IPS-NIHi11 (cell line): ENCODE data around the gene FOLR3.
"Not testable (repeated sequence)": the region's sequence is repeated elsewhere in the genome, so short reads cannot be mapped to it uniquely, and the experiment has no call there.

Experiments used
- DNase-seq: peaks from one replicate; pipeline ENCODE4 v3.0.0; 2012; ENCODE audit warnings: mixed read lengths, low spot score

The FOLR3 gene

DNA sequence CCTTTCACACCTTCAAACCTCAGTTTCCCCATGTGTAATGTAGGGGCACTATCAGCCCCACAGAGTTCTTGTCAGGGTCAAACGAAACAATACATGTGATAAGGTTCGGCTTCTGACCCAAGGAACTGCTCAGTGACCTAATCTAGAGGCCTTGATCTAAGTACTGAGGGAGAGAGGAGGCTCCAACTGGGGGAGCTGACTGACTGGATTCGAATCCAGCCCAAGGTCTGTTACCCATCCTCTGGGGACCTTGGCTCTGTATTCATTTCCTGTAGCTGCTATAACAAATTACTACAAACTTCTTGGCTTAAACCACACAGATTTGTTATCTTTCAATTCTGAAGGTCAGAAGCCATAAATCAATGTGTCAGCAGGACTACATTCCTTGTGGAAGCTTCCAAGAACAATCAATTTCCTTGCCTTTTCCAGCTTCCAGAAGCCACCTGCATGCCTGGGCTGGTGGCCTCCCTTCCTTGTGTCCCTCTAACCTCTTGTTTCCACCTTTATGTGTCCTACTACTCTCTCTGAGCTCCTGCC is 12.3 kb upstream of the FOLR3 start:
- no peak for DNase-seq

- no peak for DNase-seq
Measured at GRCh38 chr11:72124046-72124445, 11.5 kb upstream of the FOLR3 start.

- no peak for DNase-seq
Measured at GRCh38 chr11:72125956-72126355, 9.6 kb upstream of the FOLR3 start.

GRCh38 chr11:72127923-72128322 is 7.6 kb upstream of the FOLR3 start:
- no peak for DNase-seq

DNA sequence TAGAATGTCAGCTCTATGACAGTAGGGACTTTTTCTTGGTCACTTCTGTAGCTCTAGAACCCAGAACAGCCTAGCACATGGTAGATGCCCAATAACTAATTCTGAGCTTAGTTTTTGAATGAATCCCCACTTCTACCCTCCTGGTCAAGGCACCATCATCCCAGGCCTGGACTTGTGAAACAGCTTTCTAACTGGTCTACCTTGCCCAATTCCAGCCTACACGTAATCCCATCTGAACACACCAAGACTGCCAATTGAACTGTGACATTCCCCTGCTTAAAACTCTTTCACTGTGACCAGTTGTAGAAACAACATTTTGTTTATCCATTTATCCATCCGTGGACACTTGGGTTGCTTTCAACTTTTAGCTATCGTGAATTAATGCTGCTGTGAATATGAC is 6.1 kb upstream of the FOLR3 start:
- no peak for DNase-seq

- no peak for DNase-seq
Measured at GRCh38 chr11:72132646-72133045, 2.9 kb upstream of the FOLR3 start.

DNA sequence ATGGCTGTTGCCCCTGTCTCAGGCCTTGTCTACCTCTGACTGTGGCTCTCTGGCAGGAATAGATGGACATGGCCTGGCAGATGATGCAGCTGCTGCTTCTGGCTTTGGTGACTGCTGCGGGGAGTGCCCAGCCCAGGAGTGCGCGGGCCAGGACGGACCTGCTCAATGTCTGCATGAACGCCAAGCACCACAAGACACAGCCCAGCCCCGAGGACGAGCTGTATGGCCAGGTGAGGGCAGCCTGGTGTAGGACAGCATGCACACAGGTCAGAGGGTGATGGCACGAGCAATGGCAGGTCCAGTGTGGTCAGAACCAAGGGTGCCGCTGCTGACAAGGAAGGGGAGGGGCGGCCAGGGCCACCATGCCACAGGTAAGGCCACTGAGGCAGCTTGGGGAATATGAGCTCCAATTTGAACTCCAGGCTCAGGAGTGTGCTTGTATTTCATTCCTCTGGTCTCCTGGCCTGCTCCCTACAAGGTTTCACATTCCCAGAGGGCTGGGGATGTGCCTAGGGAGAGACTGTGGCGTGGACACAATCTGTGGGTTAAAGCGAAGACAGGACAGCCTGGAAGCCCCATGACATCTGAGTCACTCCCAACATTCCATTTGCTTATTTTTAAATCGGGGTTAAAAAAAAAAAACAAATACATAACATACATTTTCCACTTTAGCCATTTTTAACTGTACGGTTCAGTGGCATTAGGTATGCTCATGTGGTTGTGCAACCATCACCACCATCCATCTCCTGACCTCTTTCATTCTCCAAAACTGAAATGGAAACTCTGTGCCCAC is 562 bp downstream of the FOLR3 start:
- DNase-seq = no peak

DNA sequence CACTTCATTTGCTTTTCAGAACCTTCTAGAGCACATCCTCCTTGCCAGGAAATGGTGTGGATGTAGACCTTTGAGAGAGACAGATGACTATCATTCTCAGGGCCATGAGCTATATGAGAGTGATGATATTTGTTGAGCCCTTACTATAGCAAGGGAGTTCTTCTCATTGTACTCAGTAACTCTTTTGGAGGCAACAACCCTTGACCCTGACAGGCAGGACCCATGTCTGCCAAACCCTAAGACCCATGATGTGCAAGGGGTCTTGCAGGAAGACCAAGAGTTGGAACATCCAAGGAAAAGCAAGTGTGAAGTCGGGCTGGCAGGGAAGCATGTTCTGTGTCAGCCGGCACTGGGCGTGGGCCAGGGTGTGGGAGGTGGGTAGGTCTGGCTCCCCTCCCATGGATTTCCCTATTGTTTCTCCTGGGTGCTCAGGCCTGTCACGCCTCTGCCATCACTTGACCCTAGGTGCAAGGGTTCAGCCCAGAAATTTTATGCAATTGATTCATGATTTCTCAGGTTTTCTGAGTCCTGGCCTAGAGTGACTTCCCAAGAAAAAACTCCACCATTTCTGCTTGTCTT is 1.2 kb downstream of the FOLR3 start:
- no peak for DNase-seq

DNA sequence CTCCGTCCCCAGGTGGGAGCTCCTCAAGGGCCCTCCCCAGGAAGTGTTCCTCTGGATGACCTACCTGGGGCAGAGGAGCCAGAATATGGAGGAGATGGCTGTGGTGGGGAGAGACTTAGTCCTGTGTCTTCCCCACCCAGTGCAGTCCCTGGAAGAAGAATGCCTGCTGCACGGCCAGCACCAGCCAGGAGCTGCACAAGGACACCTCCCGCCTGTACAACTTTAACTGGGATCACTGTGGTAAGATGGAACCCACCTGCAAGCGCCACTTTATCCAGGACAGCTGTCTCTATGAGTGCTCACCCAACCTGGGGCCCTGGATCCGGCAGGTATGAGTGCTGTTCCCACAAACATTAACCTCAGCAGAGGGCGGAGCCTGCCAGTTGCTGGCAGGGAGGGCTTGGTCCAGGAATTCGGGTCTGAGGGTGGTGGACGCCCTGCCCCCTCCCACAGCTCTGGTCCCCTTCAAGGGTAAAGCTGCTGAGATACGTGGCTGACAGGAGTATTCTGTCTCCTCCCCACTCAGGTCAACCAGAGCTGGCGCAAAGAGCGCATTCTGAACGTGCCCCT is 3.4 kb downstream of the FOLR3 start:
- DNase-seq = no peak

DNA sequence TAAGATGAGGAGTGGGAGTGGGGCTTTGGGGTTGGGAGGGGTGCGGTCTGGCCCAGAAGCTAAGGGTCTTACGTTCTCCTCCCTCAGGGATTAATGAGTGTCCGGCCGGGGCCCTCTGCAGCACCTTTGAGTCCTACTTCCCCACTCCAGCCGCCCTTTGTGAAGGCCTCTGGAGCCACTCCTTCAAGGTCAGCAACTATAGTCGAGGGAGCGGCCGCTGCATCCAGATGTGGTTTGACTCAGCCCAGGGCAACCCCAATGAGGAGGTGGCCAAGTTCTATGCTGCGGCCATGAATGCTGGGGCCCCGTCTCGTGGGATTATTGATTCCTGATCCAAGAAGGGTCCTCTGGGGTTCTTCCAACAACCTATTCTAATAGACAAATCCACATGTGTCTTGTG is 4.0 kb downstream of the FOLR3 start:
- no peak for DNase-seq

GRCh38 chr11:72140661-72141060 is 5.1 kb downstream of the FOLR3 start:
- no peak for DNase-seq

- no peak for DNase-seq
Measured at GRCh38 chr11:72141066-72141465, 5.5 kb downstream of the FOLR3 start.

- DNase-seq = not testable (repeated sequence)
Measured at GRCh38 chr11:72142086-72142485, 6.6 kb downstream of the FOLR3 start.

GRCh38 chr11:72142543-72142942 is 7.0 kb downstream of the FOLR3 start:
- not testable (repeated sequence) for DNase-seq

DNA sequence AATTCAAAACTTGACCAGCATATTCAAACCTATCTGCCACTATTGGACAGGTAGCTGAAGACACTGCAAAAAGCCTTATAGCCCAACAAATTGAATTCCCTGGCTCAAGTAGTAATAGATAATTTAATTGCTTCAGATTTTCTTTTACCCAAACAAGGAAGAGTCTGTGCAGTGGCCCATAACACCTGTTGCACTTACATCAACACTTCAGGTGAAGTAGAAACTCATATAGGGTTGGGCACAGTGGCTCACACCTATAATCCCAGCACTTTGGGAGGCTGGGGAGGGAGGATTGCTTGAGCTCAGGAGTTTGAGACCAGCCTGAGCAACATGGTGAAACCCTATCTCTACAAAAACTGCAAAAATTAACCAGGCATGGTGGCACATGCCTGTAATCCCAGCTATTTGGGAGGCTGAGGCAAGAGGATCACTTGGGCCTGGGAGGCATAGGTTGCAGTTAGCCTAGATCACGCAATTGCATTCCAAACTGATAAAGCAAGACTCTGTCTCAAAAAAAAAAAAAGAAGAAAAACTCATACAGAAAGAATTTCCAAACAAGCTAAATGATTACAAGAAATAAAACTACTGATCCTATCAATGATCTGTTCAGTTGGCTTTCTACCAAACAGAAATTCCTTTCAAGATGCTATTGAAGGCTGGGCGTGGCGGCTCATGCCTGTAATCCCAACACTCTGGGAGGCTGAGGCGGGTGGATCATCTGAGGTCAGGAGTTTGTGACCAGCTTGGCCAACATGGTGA is 9.5 kb downstream of the FOLR3 start:
- DNase-seq = no peak

- DNase-seq = no peak
Measured at GRCh38 chr11:72146625-72147024, 11.1 kb downstream of the FOLR3 start.

GRCh38 chr11:72150882-72151281 is 15.4 kb downstream of the FOLR3 start:
- no peak for DNase-seq

- DNase-seq = not testable (repeated sequence)
Measured at GRCh38 chr11:72153874-72154273, 18.3 kb downstream of the FOLR3 start.

- no peak for DNase-seq
Measured at GRCh38 chr11:72154816-72155215, 19.3 kb downstream of the FOLR3 start.

DNA sequence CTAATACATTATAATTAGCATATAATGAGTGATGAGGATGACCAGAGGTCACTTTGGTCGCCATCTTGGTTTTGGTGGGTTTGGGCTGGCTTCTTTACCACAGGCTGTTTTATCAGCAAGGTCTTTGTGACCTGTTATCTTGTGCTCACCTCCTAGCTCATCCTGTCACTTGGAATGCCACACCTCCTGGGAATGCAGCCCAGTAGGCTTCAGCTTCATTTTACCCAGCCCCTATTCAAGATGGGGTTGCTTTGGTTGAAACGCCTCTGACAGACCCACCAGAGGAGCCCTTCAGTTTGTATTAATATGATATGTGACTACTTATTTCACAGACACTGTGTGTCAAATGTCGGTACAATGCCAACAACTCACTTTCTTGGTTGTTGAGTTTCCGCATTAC is 20.2 kb downstream of the FOLR3 start:
- DNase-seq = no peak

- DNase-seq = no peak
Measured at GRCh38 chr11:72157131-72157530, 21.6 kb downstream of the FOLR3 start.

DNA sequence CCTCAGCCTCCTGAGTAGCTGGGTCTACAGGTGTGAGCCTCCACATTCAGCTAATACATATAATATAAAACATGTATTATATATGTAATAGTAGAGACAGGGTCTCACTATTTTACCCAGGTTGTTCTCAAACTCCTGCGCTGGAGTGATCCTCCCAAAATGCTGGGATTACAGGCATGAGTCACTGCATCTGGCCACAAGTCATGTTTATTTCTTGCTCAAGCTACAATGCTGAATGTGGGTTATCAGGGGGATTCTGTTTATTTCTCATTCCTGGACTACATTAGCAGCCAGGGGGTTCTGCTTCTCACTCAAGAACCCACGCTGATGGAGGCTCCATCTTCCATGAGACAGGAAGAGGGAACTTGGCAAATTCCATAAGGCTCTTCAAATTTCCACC is 24.8 kb downstream of the FOLR3 start:
- DNase-seq = no peak
